Lower leg skin (tissue), 4 donors: Measurements from ENCODE around the gene SLC26A11. TPM values are rescaled to one million over a fixed set of nuclear protein-coding genes. Genes with fewer than 3 reads are reported as not detected.

Experiments
- DNase-seq, 2 donors: peaks; one replicate each; pipeline ENCODE4 v3.0.0-alpha.2; 2019; ENCODE audit warnings: low spot score in 2 of 2
- H3K4me3 ChIP-seq: fragments of 200-600 bp; sonication (generic); 2 replicates; pipeline ENCODE4 v1.5.1; 2017; ENCODE audit warnings: mild to moderate bottlenecking, low read depth; ENCODE audit not compliant: poor library complexity, severe bottlenecking
- CTCF ChIP-seq, 3 donors: fragments of 450-650 bp; IDR thresholded peaks; one replicate each; pipeline ENCODE4 v1.5.1; 2016; ENCODE audit warnings: antibody characterized with exemption in 3 of 3, mild to moderate bottlenecking in 3 of 3, moderate library complexity in 2 of 3
- POLR2A ChIP-seq, 2 donors: fragments of 450-650 bp; IDR thresholded peaks; one replicate each; pipeline ENCODE4 v1.6.1; 2016 to 2017; ENCODE audit warnings: antibody characterized with exemption in 2 of 2, mild to moderate bottlenecking in 1 of 2, moderate library complexity in 1 of 2
- WGBS, 2 donors: methylation state at CpG; one replicate each; pipeline ENCODE4 v1.1.5; 2018; 5-methylcytosine and 5-hydroxymethylcytosine counted together
- intact Hi-C: fragments of 100-400 bp; cut with DNase I; formaldehyde crosslinking; loops from one replicate; pipeline ENCODE4 v1.15.0; 2023; ENCODE audit warnings: low total_unique reads
- total RNA-seq, 4 donors: library from RNA; depleted of rRNA; stranded (reverse); fragments of >200 nt; gene quantifications; one replicate each; pipeline ENCODE4 v1.1.0, GENCODE V29; 2016

Gene SLC26A11
- total RNA-seq, 4 donors from 2014 or later: 20.1 to 28.1 (median 22.3) TPM

GRCh38 chr17:80246726-80247125, 26.5 kb downstream of the SLC26A11 start:
- TF ChIP-seq POLR2A (IDR thresholded peaks at IDR 0.05) (no peak), CTCF (IDR thresholded peaks at IDR 0.05) (no peak)
- DNase-seq: no peak
- intact Hi-C loops: loop anchor here (10.0 kb wide), 1 partner anchor 112 kb away; no protein-coding TSS in a partner anchor
- H3K4me3 ChIP-seq: no peak overlapping the region
- 93 to 94% methylated on average over 8 of the region's 8 CpGs for WGBS, 2 donors

- no peak for DNase-seq
- intact Hi-C loops: loop anchor here (10.0 kb wide), 1 partner anchor 113 kb away; no protein-coding TSS in a partner anchor
- H3K4me3 ChIP-seq: no peak overlapping the region
- WGBS, 2 donors: 89 to 91% methylated on average over 14 to 17 of the region's 17 CpGs
- no peak for TF ChIP-seq POLR2A (IDR thresholded peaks at IDR 0.05)
- no peak for TF ChIP-seq CTCF (IDR thresholded peaks at IDR 0.05)
Observed at GRCh38 chr17:80247561-80247960, 27.3 kb downstream of the SLC26A11 start.

- DNase-seq: no peak
- intact Hi-C loops: loop anchor here (10.0 kb wide), 1 partner anchor 113 kb away; no protein-coding TSS in a partner anchor
- no peak overlapping the region for H3K4me3 ChIP-seq
- TF ChIP-seq CTCF (IDR thresholded peaks at IDR 0.05) (no peak), POLR2A (IDR thresholded peaks at IDR 0.05) (no peak)
- 96 to 97% methylated on average over 9 to 15 of the region's 23 CpGs for WGBS, 2 donors
Observed at GRCh38 chr17:80248001-80248893, 28.0 kb downstream of the SLC26A11 start.

- no peak for DNase-seq
- WGBS, 2 donors: 83 to 85% methylated on average over 20 to 25 of the region's 26 CpGs
- no peak for TF ChIP-seq CTCF (IDR thresholded peaks at IDR 0.05)
- no peak for TF ChIP-seq POLR2A (IDR thresholded peaks at IDR 0.05)
- intact Hi-C loops: loop anchor here (10.0 kb wide), 1 partner anchor 114 kb away; no protein-coding TSS in a partner anchor
- no peak overlapping the region for H3K4me3 ChIP-seq
Observed at GRCh38 chr17:80248894-80249710, 28.9 kb downstream of the SLC26A11 start.

- TF ChIP-seq CTCF (IDR thresholded peaks at IDR 0.05) (no peak), POLR2A (IDR thresholded peaks at IDR 0.05) (no peak)
- intact Hi-C loops: loop anchor here (5.0 kb wide), 1 partner anchor 170 kb away; no protein-coding TSS in a partner anchor
- no peak for DNase-seq
- WGBS, 2 donors: 90 to 91% methylated on average over 11 of the region's 11 CpGs
- H3K4me3 ChIP-seq: no peak overlapping the region
Observed at GRCh38 chr17:80251966-80252365, 31.7 kb downstream of the SLC26A11 start.
